ENCODE measurements around the gene LPO. TPM values are rescaled to one million over a fixed set of nuclear protein-coding genes. Genes with fewer than 3 reads are reported as not detected.

The LPO gene
- total RNA-seq, 2 donors from 2014 or later, result not detected

DNA sequence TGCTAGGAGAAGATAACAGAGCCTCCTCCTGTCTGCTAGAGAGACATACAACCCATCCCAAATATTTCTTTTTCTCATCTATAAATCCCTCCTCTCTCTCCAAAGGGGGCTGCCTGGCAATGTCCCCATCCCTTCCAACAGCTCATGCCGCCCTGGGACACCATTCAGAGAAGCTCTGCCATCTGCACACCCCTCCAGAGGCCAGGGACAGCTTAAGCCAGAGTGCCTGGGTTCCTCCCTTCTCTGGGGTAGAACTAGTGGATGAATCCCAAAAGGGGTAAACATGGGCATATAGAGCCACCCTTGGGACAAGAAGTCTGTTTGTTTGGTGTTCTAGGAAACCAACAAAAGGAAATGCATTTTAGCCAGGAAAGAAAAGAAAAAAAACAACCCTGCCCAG, 2.6 kb upstream of the LPO start:
- Mint-ChIP-seq H3K4me3 (no peak overlapping the region), H3K27me3 (peaks cover 19 to 26% of the 10 kb centered on the region in 2 donors), H3K36me3 (no peaks in the 10 kb centered on the region), H3K4me1 (ENCODE audit: low read depth in 2 of 2) (peaks cover 0 to 2% of the 10 kb centered on the region in 2 donors), H3K27ac (no peak overlapping the region), H3K9me3 (no peaks in the 10 kb centered on the region)
- ATAC-seq (no peak), DNase-seq (ENCODE audit: low spot score) (no peak)

DNA sequence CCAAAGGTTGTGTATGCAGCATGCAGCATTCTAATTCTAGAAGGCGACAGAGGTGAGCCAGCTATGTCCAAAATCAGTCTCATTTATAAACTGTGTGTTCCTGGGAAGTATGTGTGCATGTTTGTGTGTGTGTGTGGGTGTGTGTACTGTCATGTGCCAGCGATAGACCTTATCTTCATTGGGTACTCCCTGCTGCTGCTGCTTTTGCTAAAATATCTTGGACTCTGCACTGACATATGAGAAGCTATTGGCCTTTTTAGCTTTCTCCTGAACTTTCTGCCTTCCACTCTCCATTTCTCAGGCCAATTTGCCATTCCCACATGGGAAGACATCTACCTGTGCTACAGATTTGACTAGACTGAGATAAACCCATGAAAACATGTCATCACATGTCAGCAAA, 2.0 kb upstream of the LPO start:
- Mint-ChIP-seq H3K36me3 (no peaks in the 10 kb centered on the region), H3K4me1 (ENCODE audit: low read depth in 2 of 2) (peaks cover 0 to 2% of the 10 kb centered on the region in 2 donors), H3K27ac (no peak overlapping the region), H3K9me3 (no peaks in the 10 kb centered on the region), H3K4me3 (no peak overlapping the region), H3K27me3 (peaks cover 21 to 29% of the 10 kb centered on the region in 2 donors)
- no peak for ATAC-seq
- no peak for DNase-seq (ENCODE audit: low spot score)

DNA sequence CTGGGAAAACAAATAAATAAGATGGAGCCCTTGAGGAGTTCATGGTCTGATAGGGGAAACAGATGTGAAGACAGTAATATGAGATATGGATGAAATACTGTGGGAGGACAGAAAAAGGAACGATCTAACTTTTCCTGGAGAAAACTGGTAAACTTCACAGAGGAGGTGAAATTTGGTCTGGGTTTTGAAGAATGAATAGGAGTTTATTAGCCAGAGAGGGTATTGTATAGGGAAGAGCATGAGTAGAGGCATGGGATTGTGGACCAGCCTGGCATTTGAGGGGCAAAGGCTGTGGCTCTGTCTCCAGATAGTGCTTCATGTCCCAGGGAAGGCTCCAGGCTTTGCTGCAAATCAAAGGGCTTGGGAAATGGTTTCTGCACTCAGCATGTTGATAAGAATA, 1.6 kb downstream of the LPO start:
- Mint-ChIP-seq H3K27ac (no peak overlapping the region), H3K27me3 (peaks cover 36 to 47% of the 10 kb centered on the region in 2 donors), H3K4me3 (no peak overlapping the region), H3K36me3 (no peaks in the 10 kb centered on the region), H3K4me1 (ENCODE audit: low read depth in 2 of 2) (peaks cover 0 to 3% of the 10 kb centered on the region in 2 donors), H3K9me3 (no peaks in the 10 kb centered on the region)
- ATAC-seq, result no peak
- DNase-seq (ENCODE audit: low spot score), result no peak

DNA sequence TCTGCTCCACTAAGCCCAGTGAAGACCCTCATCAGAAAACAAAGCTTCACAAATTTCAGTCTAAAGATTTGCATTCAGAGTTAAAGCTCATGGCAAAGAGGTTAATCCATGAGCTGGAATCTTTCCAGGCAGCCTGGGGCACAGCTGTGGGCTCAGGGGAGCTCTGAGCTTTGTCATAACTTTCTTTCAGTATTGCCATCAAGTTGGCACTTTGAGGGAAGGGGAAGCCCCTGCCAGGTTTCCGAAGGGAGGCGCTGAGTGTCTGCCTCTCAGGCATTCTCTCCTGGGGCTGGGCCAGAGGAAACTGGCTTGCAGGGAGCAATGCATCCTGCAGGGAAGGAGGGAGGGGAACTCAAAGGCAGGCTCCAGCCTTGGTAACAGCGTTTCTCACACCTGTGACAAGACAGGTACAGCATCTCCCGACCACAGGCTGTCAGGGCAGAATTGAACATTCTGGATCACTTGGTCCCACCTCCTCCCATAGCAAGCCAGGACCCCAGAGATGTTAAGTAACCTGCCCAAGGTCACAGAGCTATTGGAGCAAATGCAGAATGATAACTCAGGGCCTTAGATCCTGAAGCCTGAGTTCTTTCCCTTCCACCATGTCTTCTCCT, 3.9 kb downstream of the LPO start:
- DNase-seq (ENCODE audit: low spot score), result no peak
- peak in 1 of 2 donors; percentile 76 for ATAC-seq
- Mint-ChIP-seq H3K27ac (no peak overlapping the region), H3K4me1 (ENCODE audit: low read depth in 2 of 2) (peaks cover 0 to 3% of the 10 kb centered on the region in 2 donors), H3K27me3 (peaks cover 25 to 37% of the 10 kb centered on the region in 2 donors), H3K4me3 (no peak overlapping the region), H3K9me3 (no peaks in the 10 kb centered on the region), H3K36me3 (no peaks in the 10 kb centered on the region)

DNA sequence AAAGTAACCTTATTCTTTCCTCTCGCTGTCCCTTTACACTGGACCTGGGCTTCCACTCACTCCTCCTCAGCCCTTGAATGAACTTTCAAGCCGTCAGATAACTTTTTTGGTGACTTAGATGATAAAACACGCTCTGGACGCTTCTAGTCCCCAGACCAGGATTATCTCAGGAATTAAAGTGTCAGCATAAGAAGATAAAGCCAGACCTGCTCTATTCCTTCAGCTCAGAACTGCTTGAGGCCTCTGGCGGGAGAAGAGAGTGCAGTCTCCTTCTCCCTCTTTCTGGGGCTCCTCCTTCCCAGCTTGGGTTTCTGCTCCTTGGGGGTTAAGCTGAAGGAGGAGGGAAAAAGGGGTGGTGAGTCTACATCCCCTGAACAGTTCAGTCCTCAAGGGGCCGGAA, 6.6 kb downstream of the LPO start:
- H3K27ac Mint-ChIP-seq, result no peak overlapping the region
- no peaks in the 10 kb centered on the region for H3K9me3 Mint-ChIP-seq
- H3K36me3 Mint-ChIP-seq, result no peaks in the 10 kb centered on the region
- no peak for ATAC-seq
- H3K27me3 Mint-ChIP-seq, result peaks cover 21 to 24% of the 10 kb centered on the region in 2 donors
- DNase-seq (ENCODE audit: low spot score), result no peak
- no peak overlapping the region for H3K4me3 Mint-ChIP-seq
- peaks cover 16 to 18% of the 10 kb centered on the region in 2 donors for H3K4me1 Mint-ChIP-seq (ENCODE audit: low read depth in 2 of 2)

DNA sequence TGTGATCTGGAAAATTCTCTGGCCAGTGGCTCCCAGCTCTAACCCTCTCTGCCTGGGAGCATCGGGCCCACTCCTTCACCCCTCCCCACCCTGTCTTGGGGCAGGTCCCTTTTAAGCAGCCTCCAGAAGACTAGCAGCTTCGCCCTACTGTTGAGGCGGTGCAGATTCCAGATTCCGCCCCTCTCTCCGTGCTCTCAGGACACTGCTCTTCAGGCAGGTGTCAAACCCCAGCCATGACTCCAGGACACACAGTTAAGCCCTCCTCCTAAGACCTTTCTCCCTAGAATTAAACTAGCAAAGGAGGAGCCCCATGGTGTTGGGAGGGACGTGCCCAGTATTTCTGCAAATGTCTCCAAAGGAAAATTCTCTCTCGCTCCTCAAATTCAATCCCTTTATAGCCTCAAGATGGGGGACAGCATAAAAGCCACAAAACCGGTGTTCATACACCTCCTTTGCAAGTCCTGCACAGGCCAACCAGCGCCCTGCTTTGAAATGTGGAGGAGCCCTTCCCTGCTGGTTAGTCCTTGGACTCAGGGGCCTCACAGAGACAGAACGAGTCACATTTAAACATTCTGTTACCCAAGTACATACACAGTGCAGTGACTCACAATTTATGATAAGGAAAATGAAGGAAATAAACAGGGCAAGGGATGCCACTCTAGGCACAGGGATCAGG, 7.2 kb downstream of the LPO start:
- Mint-ChIP-seq H3K4me3 (no peak overlapping the region), H3K27ac (no peak overlapping the region), H3K27me3 (peaks cover 24 to 26% of the 10 kb centered on the region in 2 donors), H3K4me1 (ENCODE audit: low read depth in 2 of 2) (peaks cover 16 to 22% of the 10 kb centered on the region in 2 donors), H3K9me3 (no peaks in the 10 kb centered on the region), H3K36me3 (no peaks in the 10 kb centered on the region)
- ATAC-seq (no peak), DNase-seq (ENCODE audit: low spot score) (no peak)

DNA sequence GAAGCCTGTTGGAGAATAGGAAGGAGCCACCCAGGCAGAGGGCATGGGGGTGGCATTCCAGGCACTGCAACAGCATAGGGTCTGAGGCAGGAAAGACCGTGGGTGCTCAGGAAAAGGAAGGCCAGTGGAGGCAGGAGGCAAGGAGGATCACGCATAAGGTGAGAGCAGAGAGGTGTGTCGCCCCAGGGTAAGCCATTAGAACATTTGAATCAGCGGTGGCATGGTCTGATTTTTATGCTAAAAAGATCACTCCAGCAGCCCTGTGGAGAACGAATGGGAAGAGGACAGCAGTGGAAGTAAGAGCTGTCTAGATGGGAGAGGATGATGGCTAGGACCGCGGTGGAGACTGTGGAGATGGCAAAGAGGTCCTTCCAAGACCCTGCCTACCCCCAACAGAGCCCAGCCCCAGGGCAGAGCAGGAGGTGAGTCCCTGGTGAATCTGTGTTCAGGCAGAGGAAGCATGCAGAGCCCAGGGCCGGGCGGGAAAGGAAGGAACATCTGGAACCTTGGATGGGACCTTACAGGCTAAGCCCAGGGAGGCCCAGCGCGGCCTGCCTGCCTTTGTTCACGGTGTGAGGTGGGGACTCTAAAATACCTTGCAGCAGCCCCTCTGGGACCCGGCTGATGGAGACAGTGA, 7.8 kb downstream of the LPO start:
- H3K9me3 Mint-ChIP-seq, result no peaks in the 10 kb centered on the region
- no peaks in the 10 kb centered on the region for H3K36me3 Mint-ChIP-seq
- H3K4me1 Mint-ChIP-seq (ENCODE audit: low read depth in 2 of 2), result peaks cover 16 to 22% of the 10 kb centered on the region in 2 donors
- peaks cover 24 to 26% of the 10 kb centered on the region in 2 donors for H3K27me3 Mint-ChIP-seq
- H3K27ac Mint-ChIP-seq, result no peak overlapping the region
- no peak overlapping the region for H3K4me3 Mint-ChIP-seq
- no peak for DNase-seq (ENCODE audit: low spot score)
- ATAC-seq, result no peak

DNA sequence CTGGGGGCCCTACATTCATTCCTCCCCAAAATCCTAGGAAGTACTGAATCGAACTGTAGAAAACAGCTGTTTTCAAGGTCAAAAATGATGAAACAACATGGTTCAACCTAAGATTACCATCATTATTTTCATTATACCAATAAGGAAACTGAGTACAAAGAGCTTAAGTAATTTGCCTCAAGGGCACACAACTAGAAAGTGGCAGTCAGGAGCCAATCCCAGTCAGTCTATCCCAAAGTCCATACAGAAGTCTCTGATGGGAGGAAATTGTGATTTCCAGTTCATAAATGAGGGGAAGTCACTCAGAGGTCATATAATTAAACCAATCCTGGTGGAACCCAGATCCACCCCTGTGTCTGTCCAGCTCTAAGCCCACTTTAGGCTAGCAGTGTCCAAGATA, 8.4 kb downstream of the LPO start:
- Mint-ChIP-seq H3K4me1 (ENCODE audit: low read depth in 2 of 2) (peaks cover 16 to 22% of the 10 kb centered on the region in 2 donors), H3K27me3 (peaks cover 18 to 22% of the 10 kb centered on the region in 2 donors), H3K4me3 (no peak overlapping the region), H3K9me3 (no peaks in the 10 kb centered on the region), H3K27ac (no peak overlapping the region), H3K36me3 (no peaks in the 10 kb centered on the region)
- DNase-seq (ENCODE audit: low spot score) (no peak), ATAC-seq (no peak)

DNA sequence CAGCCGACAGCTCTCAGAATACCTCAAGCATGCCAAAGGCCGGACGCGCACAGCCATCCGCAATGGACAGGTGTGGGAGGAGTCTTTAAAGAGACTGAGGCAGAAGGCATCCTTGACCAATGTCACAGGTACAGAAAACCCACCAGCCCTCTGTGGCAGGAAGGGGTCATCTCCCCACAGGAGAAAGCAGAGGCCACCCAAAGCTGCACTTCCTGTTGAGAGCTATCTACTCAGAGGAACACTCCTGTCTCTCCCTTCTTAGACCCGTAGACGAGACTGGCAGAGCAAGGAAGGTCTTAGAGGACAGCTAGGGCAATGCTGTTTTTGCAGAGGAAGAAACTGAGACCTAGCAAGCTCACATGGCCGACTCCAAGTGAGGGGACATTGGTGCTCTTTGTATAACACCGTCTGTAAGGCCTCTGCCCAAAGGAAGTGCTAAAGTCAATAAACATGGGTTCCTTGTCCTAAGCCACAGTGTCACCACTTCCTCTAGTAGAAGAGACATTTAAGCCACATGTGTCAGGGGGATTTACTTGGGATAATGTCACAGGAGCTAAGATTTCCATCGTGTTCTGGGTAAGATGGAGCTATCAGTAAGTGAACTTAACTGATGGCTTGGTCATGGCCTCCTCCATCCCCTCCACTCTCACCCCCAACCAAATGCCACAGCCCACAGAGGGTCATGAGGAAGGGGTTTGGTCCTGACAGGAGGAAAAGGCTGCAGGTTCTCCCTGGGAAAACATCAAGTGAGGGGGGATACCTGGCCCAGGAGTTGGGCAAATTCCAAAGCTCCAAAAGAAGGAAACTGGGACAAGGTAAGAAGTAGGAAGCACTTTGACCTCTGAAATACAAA, 9.4 kb downstream of the LPO start:
- Mint-ChIP-seq H3K4me3 (peak overlapping the region; percentile 49), H3K4me1 (ENCODE audit: low read depth in 2 of 2) (peaks cover 16 to 22% of the 10 kb centered on the region in 2 donors), H3K36me3 (no peaks in the 10 kb centered on the region), H3K27ac (peak overlapping the region in 1 of 2 donors; percentile 33), H3K27me3 (peaks cover 16 to 21% of the 10 kb centered on the region in 2 donors), H3K9me3 (no peaks in the 10 kb centered on the region)
- ATAC-seq (peak in 1 of 2 donors; percentile 43), DNase-seq (ENCODE audit: low spot score) (no peak)

DNA sequence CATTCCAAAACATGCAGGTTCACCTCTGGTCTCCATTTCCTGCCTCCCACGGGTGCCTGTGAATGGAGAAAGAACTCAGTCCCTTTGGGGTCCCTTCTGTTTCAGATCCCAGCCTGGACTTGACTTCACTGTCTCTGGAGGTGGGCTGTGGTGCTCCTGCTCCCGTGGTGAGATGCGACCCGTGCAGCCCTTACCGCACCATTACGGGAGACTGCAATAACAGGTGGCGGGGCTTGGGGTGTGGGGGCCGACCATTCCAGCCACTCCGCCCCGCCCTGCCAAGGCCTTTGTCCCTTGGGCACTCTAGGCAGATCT, 10.5 kb downstream of the LPO start:
- peaks cover 16 to 22% of the 10 kb centered on the region in 2 donors for H3K4me1 Mint-ChIP-seq (ENCODE audit: low read depth in 2 of 2)
- H3K27ac Mint-ChIP-seq, result peak overlapping the region in 1 of 2 donors; percentile 11
- no peaks in the 10 kb centered on the region for H3K36me3 Mint-ChIP-seq
- no peak for DNase-seq (ENCODE audit: low spot score)
- H3K4me3 Mint-ChIP-seq, result no peak overlapping the region
- ATAC-seq, result no peak
- peaks cover 4 to 16% of the 10 kb centered on the region in 2 donors for H3K27me3 Mint-ChIP-seq
- no peaks in the 10 kb centered on the region for H3K9me3 Mint-ChIP-seq

DNA sequence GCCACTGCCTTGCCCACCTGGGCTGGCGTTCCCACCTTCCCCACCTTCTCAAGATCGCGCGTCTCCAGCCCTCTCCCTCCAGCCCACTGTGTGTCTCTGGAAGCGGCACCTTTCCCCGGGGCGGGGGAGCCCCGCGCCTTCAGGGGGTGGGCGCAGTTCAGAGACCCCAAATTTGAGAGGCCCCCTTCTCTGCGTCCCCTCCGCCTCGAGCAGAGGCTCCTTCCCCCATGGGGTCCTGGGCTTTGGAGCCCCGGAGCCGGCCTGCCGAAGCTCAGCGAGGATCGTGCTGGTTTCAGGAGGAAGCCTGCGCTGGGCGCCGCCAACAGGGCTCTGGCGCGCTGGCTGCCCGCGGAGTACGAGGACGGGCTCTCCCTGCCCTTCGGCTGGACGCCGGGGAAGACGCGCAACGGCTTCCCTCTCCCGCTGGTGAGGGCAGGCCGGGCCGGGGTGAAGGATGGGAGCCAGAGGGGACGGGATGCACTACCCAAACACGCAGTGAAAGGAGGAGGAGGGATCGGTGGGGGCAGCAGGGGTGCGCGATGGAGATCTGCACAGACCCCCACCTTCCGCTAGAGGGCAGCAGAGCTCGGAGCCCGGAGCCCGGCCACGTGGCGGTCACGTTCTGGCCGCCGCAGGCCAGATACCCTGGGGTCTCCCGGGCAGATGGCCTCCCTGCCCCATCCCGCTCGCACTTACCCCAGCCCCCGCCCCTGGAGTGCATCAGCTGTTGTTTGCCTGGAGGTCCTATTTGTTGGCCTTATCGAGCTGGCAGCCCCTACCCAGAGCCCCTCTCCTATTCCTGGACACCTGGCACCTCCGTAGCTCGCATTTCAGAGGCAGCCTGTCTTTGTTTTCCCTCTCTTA, 11.1 kb downstream of the LPO start:
- no peaks in the 10 kb centered on the region for H3K9me3 Mint-ChIP-seq
- H3K27me3 Mint-ChIP-seq, result peaks cover 0 to 12% of the 10 kb centered on the region in 2 donors
- peak; percentile 73 for DNase-seq (ENCODE audit: low spot score)
- peak overlapping the region; percentile 65 for H3K4me3 Mint-ChIP-seq
- peaks cover 16 to 19% of the 10 kb centered on the region in 2 donors for H3K4me1 Mint-ChIP-seq (ENCODE audit: low read depth in 2 of 2)
- ATAC-seq, result peak; percentile 84 to 92
- H3K27ac Mint-ChIP-seq, result no peak overlapping the region
- no peaks in the 10 kb centered on the region for H3K36me3 Mint-ChIP-seq

DNA sequence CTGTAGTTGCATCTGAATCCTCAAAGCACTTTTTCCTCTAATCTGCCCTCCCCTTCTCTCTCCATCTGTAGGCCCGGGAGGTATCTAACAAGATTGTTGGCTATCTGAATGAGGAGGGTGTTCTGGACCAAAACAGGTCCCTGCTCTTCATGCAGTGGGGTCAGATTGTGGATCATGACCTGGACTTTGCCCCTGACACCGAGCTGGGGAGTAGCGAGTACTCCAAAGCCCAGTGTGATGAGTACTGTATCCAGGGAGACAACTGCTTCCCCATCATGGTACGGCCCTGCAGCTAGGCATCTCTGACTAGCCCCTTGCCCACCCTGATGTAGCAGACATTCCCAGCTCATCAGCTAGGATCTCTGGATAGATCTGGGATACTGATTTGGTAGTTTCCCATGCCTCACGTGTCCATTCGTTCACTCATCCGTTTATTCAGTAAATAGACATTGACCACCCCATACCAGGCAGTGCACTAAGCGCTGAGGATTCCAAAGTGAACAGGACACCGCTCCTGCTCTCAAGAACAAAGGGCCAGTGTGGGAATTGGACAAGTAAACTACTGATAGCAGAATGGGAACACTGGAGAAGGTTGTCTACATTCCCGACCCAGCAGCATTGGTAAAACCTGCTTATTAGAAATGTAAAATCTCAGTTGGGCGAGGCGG, 12.1 kb downstream of the LPO start:
- no peaks in the 10 kb centered on the region for H3K36me3 Mint-ChIP-seq
- peaks cover 16 to 19% of the 10 kb centered on the region in 2 donors for H3K4me1 Mint-ChIP-seq (ENCODE audit: low read depth in 2 of 2)
- peaks cover 7 to 15% of the 10 kb centered on the region in 2 donors for H3K27me3 Mint-ChIP-seq

More for the DNA sequence above, 12.1 kb downstream of the LPO start:
- H3K27ac Mint-ChIP-seq, result peak overlapping the region in 1 of 2 donors; percentile 27
- no peaks in the 10 kb centered on the region for H3K9me3 Mint-ChIP-seq
- DNase-seq (ENCODE audit: low spot score), result no peak
- H3K4me3 Mint-ChIP-seq, result peak overlapping the region; percentile 54
- ATAC-seq, result no peak
